Measurements from ENCODE around the gene MSH5. TPM values are rescaled to one million over a fixed set of nuclear protein-coding genes. Genes with fewer than 3 reads are reported as not detected.
A peak's percentile ranks its signal among the peaks of the same experiment; 100 is the strongest.

Gene MSH5
- total and polyA plus RNA-seq, 9 of the 15 experiments (the other 6 are each of a cell fraction or from before 2014, with no cell fraction given): 12.5 to 104 (median 46.6) TPM

DNA sequence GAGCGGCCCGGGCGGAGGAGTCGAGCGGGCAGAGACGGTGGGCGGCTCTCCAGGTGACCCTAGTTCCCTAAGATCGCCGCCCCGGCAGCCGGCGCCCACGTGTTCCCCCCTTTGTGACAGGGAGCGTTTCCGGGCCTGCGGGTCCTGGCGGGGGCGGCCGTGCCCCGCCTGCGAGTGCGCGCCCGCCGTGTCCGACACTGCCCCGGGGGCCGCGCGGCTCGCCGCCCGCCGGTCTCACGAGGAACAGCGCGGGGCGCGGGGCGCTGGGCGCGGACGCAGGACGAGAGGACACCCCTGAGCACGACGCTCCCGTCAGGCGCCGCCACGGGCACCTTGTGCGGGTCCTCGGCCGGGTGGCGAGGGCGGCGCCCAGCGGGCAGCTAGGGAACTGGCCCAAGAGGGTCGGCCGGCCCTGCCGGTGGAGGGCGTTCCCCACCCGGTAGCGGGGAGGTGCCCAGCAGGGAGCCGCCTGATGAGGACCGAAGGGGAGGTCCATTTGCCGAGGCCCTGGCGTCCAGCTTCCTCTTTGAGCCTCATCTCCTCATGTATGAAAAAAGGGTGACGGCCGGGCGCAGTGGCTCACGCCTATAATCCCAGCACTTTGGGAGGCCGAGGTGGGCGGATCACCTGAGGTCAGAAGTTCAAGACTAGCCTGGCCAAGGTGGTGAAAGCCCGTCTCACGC lies 56.0 kb downstream of the MSH5 start, which contains the start of gene VARS1 (continued):
- TF ChIP-seq, protein P1, sequence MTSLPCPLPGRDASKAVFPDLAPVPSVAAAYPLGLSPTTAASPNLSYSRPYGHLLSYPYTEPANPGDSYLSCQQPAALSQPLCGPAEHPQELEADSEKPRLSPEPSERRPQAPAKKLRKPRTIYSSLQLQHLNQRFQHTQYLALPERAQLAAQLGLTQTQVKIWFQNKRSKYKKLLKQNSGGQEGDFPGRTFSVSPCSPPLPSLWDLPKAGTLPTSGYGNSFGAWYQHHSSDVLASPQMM (CRISPR knock-in tag; IDR thresholded peaks at IDR 0.05): no peak
- TF ChIP-seq CBX5 (IDR thresholded peaks at IDR 0.05; ENCODE audit: borderline replicate concordance, low read depth) (peak; percentile 61; the same call in 1 of the 2 replicates), RFX5 (IDR thresholded peaks at IDR 0.05; ENCODE audit: low read depth, low read length) (no peak), SAFB (IDR thresholded peaks at IDR 0.05; ENCODE audit: borderline replicate concordance, low read depth, low read length) (0 out of 2 replicates have a peak, but pooled peaks have one; percentile 47), ZNF3 (CRISPR knock-in tag; IDR thresholded peaks at IDR 0.05) (no peak), PYGO2 (tag; IDR thresholded peaks at IDR 0.05) (peak; percentile 13; the same call in 1 of the 2 replicates), MECOM (CRISPR knock-in tag; IDR thresholded peaks at IDR 0.05) (no peak; the same call in 1 of the 2 replicates), ZNF57 (CRISPR knock-in tag; IDR thresholded peaks at IDR 0.05) (no peak), U2AF2 (optimal IDR thresholded peaks at IDR 0.05; ENCODE audit: low read depth, low read length) (no peak), EGR1 (conservative IDR thresholded peaks at IDR 0.05) (peak; percentile 93), KLF16 (IDR thresholded peaks at IDR 0.05) (peak; percentile 25; the same call in 1 of the 2 replicates), HNRNPL (IDR thresholded peaks at IDR 0.05; ENCODE audit: low read depth, low read length) (peak; percentile 99), NFIX (CRISPR knock-in tag; IDR thresholded peaks at IDR 0.05; ENCODE audit: low read depth) (no peak), WHSC1 (IDR thresholded peaks at IDR 0.05; ENCODE audit: low read length) (no peak)
- TF ChIP-seq, protein P2, sequence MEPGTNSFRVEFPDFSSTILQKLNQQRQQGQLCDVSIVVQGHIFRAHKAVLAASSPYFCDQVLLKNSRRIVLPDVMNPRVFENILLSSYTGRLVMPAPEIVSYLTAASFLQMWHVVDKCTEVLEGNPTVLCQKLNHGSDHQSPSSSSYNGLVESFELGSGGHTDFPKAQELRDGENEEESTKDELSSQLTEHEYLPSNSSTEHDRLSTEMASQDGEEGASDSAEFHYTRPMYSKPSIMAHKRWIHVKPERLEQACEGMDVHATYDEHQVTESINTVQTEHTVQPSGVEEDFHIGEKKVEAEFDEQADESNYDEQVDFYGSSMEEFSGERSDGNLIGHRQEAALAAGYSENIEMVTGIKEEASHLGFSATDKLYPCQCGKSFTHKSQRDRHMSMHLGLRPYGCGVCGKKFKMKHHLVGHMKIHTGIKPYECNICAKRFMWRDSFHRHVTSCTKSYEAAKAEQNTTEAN (CRISPR knock-in tag; IDR thresholded peaks at IDR 0.05): no peak
- TF ChIP-seq, protein P3, sequence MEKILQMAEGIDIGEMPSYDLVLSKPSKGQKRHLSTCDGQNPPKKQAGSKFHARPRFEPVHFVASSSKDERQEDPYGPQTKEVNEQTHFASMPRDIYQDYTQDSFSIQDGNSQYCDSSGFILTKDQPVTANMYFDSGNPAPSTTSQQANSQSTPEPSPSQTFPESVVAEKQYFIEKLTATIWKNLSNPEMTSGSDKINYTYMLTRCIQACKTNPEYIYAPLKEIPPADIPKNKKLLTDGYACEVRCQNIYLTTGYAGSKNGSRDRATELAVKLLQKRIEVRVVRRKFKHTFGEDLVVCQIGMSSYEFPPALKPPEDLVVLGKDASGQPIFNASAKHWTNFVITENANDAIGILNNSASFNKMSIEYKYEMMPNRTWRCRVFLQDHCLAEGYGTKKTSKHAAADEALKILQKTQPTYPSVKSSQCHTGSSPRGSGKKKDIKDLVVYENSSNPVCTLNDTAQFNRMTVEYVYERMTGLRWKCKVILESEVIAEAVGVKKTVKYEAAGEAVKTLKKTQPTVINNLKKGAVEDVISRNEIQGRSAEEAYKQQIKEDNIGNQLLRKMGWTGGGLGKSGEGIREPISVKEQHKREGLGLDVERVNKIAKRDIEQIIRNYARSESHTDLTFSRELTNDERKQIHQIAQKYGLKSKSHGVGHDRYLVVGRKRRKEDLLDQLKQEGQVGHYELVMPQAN (IDR thresholded peaks at IDR 0.05; ENCODE audit: borderline replicate concordance): peak; percentile 100; the same call in 1 of the 2 replicates
- TF ChIP-seq, protein P4, sequence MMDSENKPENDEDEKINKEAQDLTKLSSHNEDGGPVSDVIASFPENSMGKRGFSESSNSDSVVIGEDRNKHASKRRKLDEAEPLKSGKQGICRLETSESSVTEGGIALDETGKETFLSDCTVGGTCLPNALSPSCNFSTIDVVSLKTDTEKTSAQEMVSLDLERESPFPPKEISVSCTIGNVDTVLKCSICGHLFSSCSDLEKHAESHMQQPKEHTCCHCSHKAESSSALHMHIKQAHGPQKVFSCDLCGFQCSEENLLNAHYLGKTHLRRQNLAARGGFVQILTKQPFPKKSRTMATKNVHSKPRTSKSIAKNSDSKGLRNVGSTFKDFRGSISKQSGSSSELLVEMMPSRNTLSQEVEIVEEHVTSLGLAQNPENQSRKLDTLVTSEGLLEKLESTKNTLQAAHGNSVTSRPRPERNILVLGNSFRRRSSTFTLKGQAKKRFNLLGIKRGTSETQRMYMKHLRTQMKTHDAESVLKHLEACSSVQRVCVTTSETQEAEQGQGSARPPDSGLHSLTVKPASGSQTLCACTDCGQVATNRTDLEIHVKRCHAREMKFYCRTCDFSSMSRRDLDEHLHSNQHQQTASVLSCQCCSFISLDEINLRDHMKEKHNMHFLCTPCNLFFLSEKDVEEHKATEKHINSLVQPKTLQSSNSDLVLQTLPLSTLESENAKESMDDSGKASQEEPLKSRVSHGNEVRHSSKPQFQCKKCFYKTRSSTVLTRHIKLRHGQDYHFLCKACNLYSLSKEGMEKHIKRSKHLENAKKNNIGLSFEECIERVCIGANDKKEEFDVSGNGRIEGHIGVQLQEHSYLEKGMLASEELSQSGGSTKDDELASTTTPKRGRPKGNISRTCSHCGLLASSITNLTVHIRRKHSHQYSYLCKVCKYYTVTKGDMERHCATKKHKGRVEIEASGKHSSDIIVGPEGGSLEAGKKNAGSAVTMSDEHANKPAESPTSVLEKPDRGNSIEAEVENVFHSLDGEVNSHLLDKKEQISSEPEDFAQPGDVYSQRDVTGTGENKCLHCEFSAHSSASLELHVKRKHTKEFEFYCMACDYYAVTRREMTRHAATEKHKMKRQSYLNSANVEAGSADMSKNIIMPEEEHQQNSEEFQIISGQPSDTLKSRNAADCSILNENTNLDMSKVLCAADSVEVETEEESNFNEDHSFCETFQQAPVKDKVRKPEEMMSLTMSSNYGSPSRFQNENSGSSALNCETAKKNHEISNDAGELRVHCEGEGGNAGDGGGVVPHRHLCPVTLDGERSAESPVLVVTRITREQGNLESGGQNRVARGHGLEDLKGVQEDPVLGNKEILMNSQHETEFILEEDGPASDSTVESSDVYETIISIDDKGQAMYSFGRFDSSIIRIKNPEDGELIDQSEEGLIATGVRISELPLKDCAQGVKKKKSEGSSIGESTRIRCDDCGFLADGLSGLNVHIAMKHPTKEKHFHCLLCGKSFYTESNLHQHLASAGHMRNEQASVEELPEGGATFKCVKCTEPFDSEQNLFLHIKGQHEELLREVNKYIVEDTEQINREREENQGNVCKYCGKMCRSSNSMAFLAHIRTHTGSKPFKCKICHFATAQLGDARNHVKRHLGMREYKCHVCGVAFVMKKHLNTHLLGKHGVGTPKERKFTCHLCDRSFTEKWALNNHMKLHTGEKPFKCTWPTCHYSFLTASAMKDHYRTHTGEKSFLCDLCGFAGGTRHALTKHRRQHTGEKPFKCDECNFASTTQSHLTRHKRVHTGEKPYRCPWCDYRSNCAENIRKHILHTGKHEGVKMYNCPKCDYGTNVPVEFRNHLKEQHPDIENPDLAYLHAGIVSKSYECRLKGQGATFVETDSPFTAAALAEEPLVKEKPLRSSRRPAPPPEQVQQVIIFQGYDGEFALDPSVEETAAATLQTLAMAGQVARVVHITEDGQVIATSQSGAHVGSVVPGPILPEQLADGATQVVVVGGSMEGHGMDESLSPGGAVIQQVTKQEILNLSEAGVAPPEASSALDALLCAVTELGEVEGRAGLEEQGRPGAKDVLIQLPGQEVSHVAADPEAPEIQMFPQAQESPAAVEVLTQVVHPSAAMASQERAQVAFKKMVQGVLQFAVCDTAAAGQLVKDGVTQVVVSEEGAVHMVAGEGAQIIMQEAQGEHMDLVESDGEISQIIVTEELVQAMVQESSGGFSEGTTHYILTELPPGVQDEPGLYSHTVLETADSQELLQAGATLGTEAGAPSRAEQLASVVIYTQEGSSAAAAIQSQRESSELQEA (IDR thresholded peaks at IDR 0.05; ENCODE audit: low read depth): peak; percentile 59; the same call in 1 of the 2 replicates
